ENCODE measurements around the gene SNAI3. TPM values are rescaled to one million over a fixed set of nuclear protein-coding genes. Genes with fewer than 3 reads are reported as not detected.

The SNAI3 gene
- total and polyA plus RNA-seq, 2 experiments from 2014 or later, result 10.3 to 19.4 TPM

DNA sequence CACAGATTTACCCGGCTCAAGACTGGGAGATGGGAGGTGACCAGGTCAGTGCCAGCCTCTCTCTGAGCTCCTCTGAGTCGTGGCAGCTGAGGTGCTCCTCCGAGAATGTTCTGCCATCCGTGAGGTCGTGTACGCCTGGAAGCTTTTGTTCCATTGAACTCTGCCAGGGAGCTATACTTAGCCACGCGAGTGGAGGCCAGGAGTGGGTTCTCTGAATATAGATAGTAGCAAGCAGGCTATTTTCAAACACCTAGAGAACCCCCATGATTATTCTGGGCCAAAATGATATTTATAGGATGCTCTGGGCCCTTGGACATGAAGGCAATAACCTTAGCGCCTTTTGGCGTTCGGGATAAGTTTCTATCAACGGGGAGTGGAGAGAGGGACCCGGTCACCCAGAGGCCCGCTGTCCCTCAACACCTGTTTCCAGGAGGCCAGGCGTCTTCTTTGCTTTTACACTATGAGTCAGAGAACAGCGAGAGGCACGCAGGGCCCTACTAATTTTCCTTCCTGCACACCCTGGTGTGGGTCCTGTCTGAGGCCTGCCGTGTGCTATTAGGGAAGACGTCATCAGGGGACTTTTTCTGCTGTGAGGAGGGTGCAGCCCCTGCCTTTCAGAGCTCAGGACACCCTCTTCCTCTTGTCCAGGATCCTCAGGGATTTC, 12.5 kb downstream of the SNAI3 start:
- Histone ChIP-seq H3F3A (replicated peaks; ENCODE audit: low read depth) (0 out of 2 replicates have a peak, but pooled peaks cover 11% of the 10 kb centered on the region), H3K79me2 (replicated peaks; ENCODE audit: insufficient read depth) (no peaks in the 10 kb centered on the region), H4K20me1 (replicated peaks; ENCODE audit: insufficient read depth) (no peaks in the 10 kb centered on the region; the same call in 1 of the 2 replicates), H3K4me2 (no peak overlapping the region), H3K4me3 (no peak overlapping the region), H3K9me2 (ENCODE audit: insufficient read depth) (no peaks in the 10 kb centered on the region), H3K27me3 (ENCODE audit: insufficient read depth) (no peaks in the 10 kb centered on the region), H3K4me1 (ENCODE audit: insufficient read depth) (peaks cover 5% of the 10 kb centered on the region; the same call in 1 of the 2 replicates), H3K36me3 (ENCODE audit: insufficient read depth) (no peaks in the 10 kb centered on the region; the same call in 1 of the 2 replicates), H2AFZ (no peak overlapping the region), H3K27ac (ENCODE audit: low read depth) (no peak overlapping the region)
- no peak overlapping the region for H3K27ac Mint-ChIP-seq
- TF ChIP-seq ETS1 (IDR thresholded peaks at IDR 0.05), result no peak
- TF ChIP-seq NANOG (IDR thresholded peaks at IDR 0.05; ENCODE audit: borderline replicate concordance), result no peak
- no peak for TF ChIP-seq ZNF462 (CRISPR knock-in tag; IDR thresholded peaks at IDR 0.05)
- H3K27me3 Mint-ChIP-seq (ENCODE audit: insufficient read depth, low read depth, poor library complexity), result peaks cover 12% of the 10 kb centered on the region
- H3K4me3 Mint-ChIP-seq, result no peak overlapping the region
- H3K9me3 Mint-ChIP-seq, result peaks cover under 1% of the 10 kb centered on the region; the same call in 1 of the 3 replicates
- DNase-seq (ENCODE audit: low spot score) (no peak), ATAC-seq (no peak)
- peaks cover 6% of the 10 kb centered on the region; the same call in 2 of the 3 replicates for H3K4me1 Mint-ChIP-seq
- peaks cover under 1% of the 10 kb centered on the region for H3K36me3 Mint-ChIP-seq (ENCODE audit: low read depth)

Data from GM23338 (cell line).